RWPE1 (cell line): ENCODE data around the gene PPIE.

ENCODE experiments used
- CTCF ChIA-PET: fragments of 350-600 bp; sonication (Branson Sonifier 250); formaldehyde crosslinking; extraction: SDS; loops from one replicate; lab custom pipeline; 2021; lab: Yijun Ruan, JAX
- POLR2A ChIA-PET: fragments of 400-600 bp; formaldehyde crosslinking; extraction: SDS; loops from one replicate; lab custom pipeline; 2020; ENCODE audit warnings: antibody characterized with exemption; ENCODE audit not compliant: low non-redundant PET; lab: Yijun Ruan, JAX
- DNase-seq: peaks from one replicate; pipeline ENCODE4 v3.0.0; 2012; ENCODE audit warnings: low spot score
- H3K27ac ChIP-seq: fragments of 450-650 bp; 2 replicates; pipeline ENCODE4 v1.5.1; 2017
- TF ChIP-seq, protein P1 (sequence below): fragments of 450-650 bp; conservative IDR thresholded peaks from 2 replicates; pipeline ENCODE4 v1.5.1; 2017; ENCODE audit warnings: low read depth, mild to moderate bottlenecking

The PPIE gene

DNA sequence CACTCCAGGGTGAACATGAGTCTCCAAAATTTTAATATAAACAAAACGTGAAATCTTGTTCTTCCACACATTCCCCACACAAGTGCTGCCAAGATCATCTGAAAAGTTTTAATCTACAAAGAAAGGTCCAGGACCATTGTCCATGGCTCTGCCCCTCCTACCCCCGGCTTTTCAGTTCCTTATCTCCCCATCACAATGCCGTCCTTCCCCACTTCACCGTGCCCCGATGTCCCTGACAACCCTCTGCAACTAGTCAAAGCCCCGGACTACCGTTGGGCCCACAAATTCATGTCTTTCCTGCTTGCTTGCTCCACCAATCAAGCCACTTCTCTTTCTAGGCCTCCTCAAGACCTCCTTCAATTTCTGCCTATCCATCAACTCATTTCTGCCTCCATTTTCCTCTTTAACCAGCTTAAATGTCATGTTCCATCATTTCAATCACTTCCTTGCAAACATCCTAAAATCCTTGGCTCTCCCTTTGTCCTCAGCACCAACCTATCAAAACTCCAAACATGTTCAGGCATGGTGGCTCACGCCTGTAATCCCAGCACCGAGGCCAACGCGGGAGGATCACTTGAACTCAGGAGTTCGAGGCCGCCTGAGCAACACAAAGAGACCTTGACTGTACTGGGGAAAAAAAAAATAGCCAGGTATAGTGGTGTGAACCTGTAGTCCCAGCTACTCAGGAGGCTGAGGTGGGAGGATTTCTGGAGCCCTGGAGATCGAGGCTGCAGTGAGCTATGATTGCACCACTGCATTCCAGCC is 64.0 kb downstream of the PPIE start:
- ChIA-PET POLR2A (no interaction called here), CTCF (interaction anchor here (0.6 to 0.7 kb wide), 3 partner anchors 78 to 219 kb away, joined by 3 read pairs; no protein-coding TSS in a partner anchor)
- TF ChIP-seq, protein P1, sequence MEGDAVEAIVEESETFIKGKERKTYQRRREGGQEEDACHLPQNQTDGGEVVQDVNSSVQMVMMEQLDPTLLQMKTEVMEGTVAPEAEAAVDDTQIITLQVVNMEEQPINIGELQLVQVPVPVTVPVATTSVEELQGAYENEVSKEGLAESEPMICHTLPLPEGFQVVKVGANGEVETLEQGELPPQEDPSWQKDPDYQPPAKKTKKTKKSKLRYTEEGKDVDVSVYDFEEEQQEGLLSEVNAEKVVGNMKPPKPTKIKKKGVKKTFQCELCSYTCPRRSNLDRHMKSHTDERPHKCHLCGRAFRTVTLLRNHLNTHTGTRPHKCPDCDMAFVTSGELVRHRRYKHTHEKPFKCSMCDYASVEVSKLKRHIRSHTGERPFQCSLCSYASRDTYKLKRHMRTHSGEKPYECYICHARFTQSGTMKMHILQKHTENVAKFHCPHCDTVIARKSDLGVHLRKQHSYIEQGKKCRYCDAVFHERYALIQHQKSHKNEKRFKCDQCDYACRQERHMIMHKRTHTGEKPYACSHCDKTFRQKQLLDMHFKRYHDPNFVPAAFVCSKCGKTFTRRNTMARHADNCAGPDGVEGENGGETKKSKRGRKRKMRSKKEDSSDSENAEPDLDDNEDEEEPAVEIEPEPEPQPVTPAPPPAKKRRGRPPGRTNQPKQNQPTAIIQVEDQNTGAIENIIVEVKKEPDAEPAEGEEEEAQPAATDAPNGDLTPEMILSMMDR = no peak
- H3K27ac ChIP-seq = no peak overlapping the region
- DNase-seq = no peak

DNA sequence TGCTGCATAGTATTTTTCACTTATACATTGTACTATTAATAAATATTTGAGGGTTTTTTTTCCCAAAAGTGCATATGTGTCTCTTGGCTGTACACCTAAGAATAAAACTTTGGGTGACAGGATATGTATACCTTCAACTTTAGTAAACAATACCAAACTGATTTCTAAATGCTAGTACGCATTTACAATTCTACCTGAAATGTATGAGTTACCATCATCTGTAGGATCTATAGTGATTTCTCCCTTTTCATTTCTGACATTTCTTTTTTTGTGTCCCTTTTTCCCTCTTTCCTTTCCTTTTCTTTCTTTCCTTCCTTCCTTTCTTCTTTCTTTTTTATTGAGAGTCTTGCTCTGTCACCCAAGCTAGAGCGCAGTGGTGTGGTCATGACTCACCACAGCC is 66.7 kb downstream of the PPIE start:
- ChIA-PET CTCF (interaction anchor here (0.7 kb wide), 1 partner anchor 196 kb away, joined by 4 read pairs; no protein-coding TSS in a partner anchor), POLR2A (no interaction called here)
- DNase-seq = no peak

DNA sequence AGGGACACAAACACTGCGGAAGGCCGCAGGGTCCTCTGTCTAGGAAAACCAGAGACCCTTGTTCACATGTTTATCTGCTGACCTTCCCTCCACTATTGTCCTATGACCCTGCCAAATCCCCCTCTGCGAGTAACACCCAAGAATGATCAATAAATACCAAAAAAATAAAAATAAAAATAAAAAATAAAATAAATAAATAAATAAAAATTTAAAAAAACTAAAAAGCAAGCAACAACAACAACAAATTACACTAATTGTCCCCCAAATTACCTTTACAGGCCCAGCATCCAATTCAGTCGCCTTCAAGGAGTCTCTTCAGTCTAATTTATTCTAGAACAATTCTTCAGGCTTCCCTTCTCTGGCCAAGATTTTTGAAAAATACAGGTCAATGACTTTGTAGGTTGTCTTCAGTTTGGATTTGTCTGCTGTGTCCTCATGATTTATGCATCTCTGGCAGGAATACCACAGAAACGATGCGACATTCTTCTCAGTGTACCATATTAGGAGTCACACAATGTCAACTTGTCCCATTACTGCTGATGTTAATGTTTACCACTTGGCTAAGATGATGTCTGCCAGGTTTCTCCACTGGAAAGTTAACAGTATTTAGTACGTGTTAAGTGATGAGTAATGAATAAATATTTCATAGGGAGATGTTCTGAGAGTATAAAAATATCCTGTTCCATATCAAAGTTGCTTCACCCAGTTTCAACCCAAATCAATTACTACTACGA is 70.3 kb downstream of the PPIE start:
- POLR2A ChIA-PET = no interaction called here
- DNase-seq = no peak
- TF ChIP-seq, protein P1 = no peak
- CTCF ChIA-PET = no interaction called here
- no peak overlapping the region for H3K27ac ChIP-seq

More for the DNA sequence above, 66.7 kb downstream of the PPIE start:
- TF ChIP-seq, protein P1 = no peak
- no peak overlapping the region for H3K27ac ChIP-seq

DNA sequence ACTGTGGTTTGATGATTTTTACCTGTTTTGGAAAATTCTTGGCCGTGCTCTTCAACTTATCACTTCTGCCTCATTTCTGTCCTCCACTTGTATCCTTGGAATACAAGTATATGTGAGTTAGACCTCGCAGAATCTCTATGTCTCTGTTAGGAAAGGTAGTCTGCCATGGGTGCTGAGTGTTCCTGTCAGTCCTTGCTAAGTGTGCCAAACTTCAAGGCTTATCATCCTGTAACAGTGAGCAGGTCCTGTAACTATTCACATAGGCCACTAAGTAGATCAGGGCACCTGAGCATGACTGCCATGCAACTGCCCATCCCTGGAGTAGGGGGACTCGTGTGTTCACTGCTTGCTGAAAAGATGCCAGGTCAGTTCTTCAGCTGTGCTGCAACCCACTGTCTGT is 74.2 kb downstream of the PPIE start:
- ChIA-PET POLR2A (no interaction called here), CTCF (no interaction called here)
- H3K27ac ChIP-seq = no peak overlapping the region
- TF ChIP-seq, protein P1 = no peak
- DNase-seq = no peak
